Endothelial cell of umbilical vein (primary cell): ENCODE data around the gene ARHGAP15. TPM values are rescaled to one million over a fixed set of nuclear protein-coding genes. Genes with fewer than 3 reads are reported as not detected.

Source experiments
- BruUV-seq: library from RNA; stranded (reverse); fragments of 400-500 nt; replicated peaks from 2 replicates; lab custom pipeline; 2021; lab: Mats Ljungman, UMichigan
- CTCF ChIA-PET: fragments of 300-600, 350-600 bp; sonication (Branson Sonifier 250); formaldehyde crosslinking; loops from one replicate; lab custom pipeline; 2021; ENCODE audit warnings: antibody characterized with exemption, inconsistent platforms; lab: Charles Lee
- POLR2A ChIA-PET: fragments of 300-600, 350-600 bp; sonication (Branson Sonifier 250); formaldehyde crosslinking; loops from one replicate; lab custom pipeline; 2021; ENCODE audit warnings: antibody characterized with exemption, inconsistent platforms; lab: Charles Lee
- DNase-seq: peaks from one replicate; pipeline ENCODE4 v3.0.0-alpha.2; 2011; ENCODE audit warnings: low read depth, low spot score
- FAIRE-seq: peaks from 2 replicates; lab custom pipeline; 2011; peaks lifted over from hg19 to GRCh38; lab: Jason Lieb, UNC
- H2AFZ ChIP-seq: 2 replicates; pipeline ENCODE4 v1.6.0; 2012; ENCODE audit warnings: low read depth, low read length, control low read depth, inconsistent platforms
- H3K27ac ChIP-seq: 2 replicates; pipeline ENCODE4 v1.5.1; 2011; ENCODE audit warnings: low read depth, mild to moderate bottlenecking, control low read depth, low read length, moderate library complexity; ENCODE audit not compliant: insufficient read depth
- H3K27me3 ChIP-seq, 2 experiments: 2 replicates each; pipeline versions ENCODE4 v1.6.0 to v1.6.1; 2011; ENCODE audit warnings: low read length in 2 of 2, mixed read lengths in 1 of 2; ENCODE audit not compliant: control insufficient read depth in 2 of 2, insufficient read depth in 2 of 2
- H3K36me3 ChIP-seq, 2 experiments: 2 replicates in 1 of 2; 3 replicates in 1 of 2; pipeline ENCODE4 v1.5.1; 2011; ENCODE audit warnings: low read length in 2 of 2, mild to moderate bottlenecking in 1 of 2, moderate library complexity in 1 of 2; ENCODE audit not compliant: control insufficient read depth in 2 of 2, insufficient read depth in 2 of 2; ENCODE audit errors: extremely low read depth in 1 of 2
- H3K4me1 ChIP-seq: 3 replicates; pipeline ENCODE4 v1.5.1; 2011; ENCODE audit warnings: mild to moderate bottlenecking, low read length; ENCODE audit not compliant: control insufficient read depth, insufficient read depth; ENCODE audit errors: extremely low read depth
- H3K4me2 ChIP-seq: 2 replicates; pipeline ENCODE4 v1.6.1; 2011; ENCODE audit warnings: low read length, control low read depth, mixed read lengths; ENCODE audit not compliant: insufficient read depth
- H3K4me3 ChIP-seq, 3 experiments: fragments of 200-600 bp in 1 of 3; sonication (generic), shearing (Covaris generic) in 1 of 3; replicated peaks in 1 of 3; 2 replicates each; pipeline ENCODE4 v1.5.1; 2011 to 2016; ENCODE audit warnings: control low read depth in 3 of 3, low read length in 3 of 3, mild to moderate bottlenecking in 2 of 3, inconsistent platforms in 1 of 3, low read depth in 1 of 3, moderate library complexity in 1 of 3; ENCODE audit not compliant: insufficient read depth in 1 of 3
- H3K79me2 ChIP-seq: 2 replicates; pipeline ENCODE4 v1.6.0; 2012; ENCODE audit warnings: low read length, inconsistent platforms; ENCODE audit not compliant: control insufficient read depth, insufficient read depth
- H3K9ac ChIP-seq: replicated peaks from 2 replicates; pipeline ENCODE3; 2011; ENCODE audit warnings: low read length, control low read depth; ENCODE audit not compliant: insufficient read depth; ENCODE audit errors: extremely low read depth
- H3K9me1 ChIP-seq: replicated peaks from 3 replicates; pipeline ENCODE4 v1.6.0; 2011; ENCODE audit warnings: mild to moderate bottlenecking, low read length; ENCODE audit not compliant: control insufficient read depth, insufficient read depth; ENCODE audit errors: extremely low read depth
- H3K9me3 ChIP-seq: replicated peaks from 2 replicates; pipeline ENCODE4 v1.5.1; 2012; ENCODE audit warnings: low read length, inconsistent platforms; ENCODE audit not compliant: control insufficient read depth, insufficient read depth
- H4K20me1 ChIP-seq: replicated peaks from 2 replicates; pipeline ENCODE3; 2011; ENCODE audit warnings: mild to moderate bottlenecking, low read length; ENCODE audit not compliant: control insufficient read depth, insufficient read depth; ENCODE audit errors: extremely low read depth
- EZH2 ChIP-seq: IDR thresholded peaks from 2 replicates; pipeline ENCODE4 v1.6.1; 2012; ENCODE audit warnings: borderline replicate concordance, low read depth, mild to moderate bottlenecking, moderate library complexity, low read length, inconsistent platforms; ENCODE audit not compliant: severe bottlenecking
- FOS ChIP-seq: IDR thresholded peaks from 2 replicates; pipeline ENCODE4 v1.6.1; 2011; ENCODE audit warnings: mild to moderate bottlenecking, low read length, moderate library complexity, borderline replicate concordance; ENCODE audit not compliant: insufficient read depth
- GATA2 ChIP-seq: IDR thresholded peaks from 2 replicates; pipeline ENCODE4 v1.7.0; 2011; ENCODE audit warnings: low read depth, mild to moderate bottlenecking, moderate library complexity, mixed read lengths, low read length; ENCODE audit not compliant: insufficient read length, insufficient read depth
- JUN ChIP-seq: IDR thresholded peaks from 2 replicates; pipeline ENCODE4 v1.6.1; 2011; ENCODE audit warnings: borderline replicate concordance, low read depth; ENCODE audit not compliant: insufficient read length, insufficient read depth
- MYC ChIP-seq: IDR thresholded peaks from one replicate; pipeline ENCODE4 v1.6.1; 2011; ENCODE audit warnings: mild to moderate bottlenecking, low read depth, low read length
- POLR2A ChIP-seq: IDR thresholded peaks from 2 replicates; pipeline ENCODE4 v1.6.1; 2012; ENCODE audit warnings: low read depth, mild to moderate bottlenecking, control low read depth, low read length
- POLR2AphosphoS5 ChIP-seq: IDR thresholded peaks from 2 replicates; pipeline ENCODE4 v1.6.1; 2012; ENCODE audit warnings: low read depth, mild to moderate bottlenecking, control low read depth, low read length, moderate library complexity; ENCODE audit not compliant: insufficient read depth
- dilution Hi-C: fragments of 300-500 bp; cut with MboI; formaldehyde crosslinking; loops from one replicate; pipeline ENCODE4 v1.15.0; 2019; ENCODE audit warnings: low sequenced_read_pairs; ENCODE audit not compliant: extremely low pct_ligation_motif_present
- intact Hi-C: fragments of 100-400 bp; cut with micrococcal nuclease; formaldehyde crosslinking; loops from one replicate; pipeline ENCODE4 v1.10.0; 2022
- polyA plus RNA-seq, 4 experiments: library from polyadenylated mRNA; depleted of rRNA in 3 of 4; stranded (reverse) in 3 of 4; unstranded in 1 of 4; fragments of >200 nt; gene quantifications; 2 replicates each; pipeline versions ENCODE4 v1.2.1 to v1.2.3, GENCODE V29; 2011 to 2012; ENCODE audit warnings: missing spikeins in 1 of 4
- total RNA-seq: library from RNA; stranded (reverse); gene quantifications from 2 replicates; pipeline ENCODE4 v1.2.3, GENCODE V29; 2021
- TF ChIP-seq, protein P1 (sequence below): IDR thresholded peaks from 2 replicates; pipeline ENCODE4 v1.6.1; 2011; ENCODE audit not compliant: insufficient read depth, insufficient read length
- TF ChIP-seq, protein P2 (sequence below), 2 donors: IDR thresholded peaks; 1 replicate in 1 of 2; 2 replicates in 1 of 2; pipeline ENCODE4 v1.5.1; 2011; ENCODE audit warnings: low read length in 2 of 2, mild to moderate bottlenecking in 2 of 2, moderate library complexity in 2 of 2, control low read depth in 1 of 2, inconsistent platforms in 1 of 2, low read depth in 1 of 2; ENCODE audit not compliant: insufficient read depth in 1 of 2; ENCODE audit errors: extremely low read depth in 1 of 2

Gene ARHGAP15
- total and polyA plus RNA-seq, 2 donors (not counting 3 experiments of a cell fraction or from before 2014, with no cell fraction given) = not detected

DNA sequence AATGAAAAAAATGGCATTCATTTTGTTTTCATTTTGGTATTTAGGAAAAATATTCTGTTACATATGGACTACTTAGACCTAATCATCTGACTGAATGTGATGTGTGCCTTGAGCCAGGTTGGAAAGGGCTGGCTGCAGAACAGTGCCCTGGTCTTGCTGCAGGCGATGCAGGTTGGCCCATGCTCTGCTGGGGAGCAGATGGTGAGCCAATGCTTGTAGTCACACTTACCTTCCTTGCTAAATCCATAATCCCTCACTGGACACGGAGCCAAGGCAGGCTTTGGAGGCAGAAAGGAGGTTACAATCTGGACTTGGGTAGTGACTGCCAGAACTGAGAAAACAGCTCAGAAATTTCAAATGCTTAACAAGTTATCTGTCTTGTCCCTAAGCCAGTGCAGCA is 228.7 kb downstream of the ARHGAP15 start:
- Histone ChIP-seq H2AFZ (no peak overlapping the region), H3K79me2 (no peaks in the 10 kb centered on the region), H4K20me1 (no peaks in the 10 kb centered on the region), H3K4me1 (no peaks in the 10 kb centered on the region), H3K9me3 (no peaks in the 10 kb centered on the region), H3K4me3 (no peak overlapping the region), H3K4me2 (no peak overlapping the region), H3K36me3 (no peaks in the 10 kb centered on the region), H3K9me1 (no peaks in the 10 kb centered on the region), H3K27ac (no peak overlapping the region), H3K9ac (no peak overlapping the region), H3K27me3 (no peaks in the 10 kb centered on the region)
- no TSS peak for BruUV-seq
- dilution Hi-C loops = no loop called here
- TF ChIP-seq JUN (no peak), GATA2 (no peak), MYC (no peak), POLR2AphosphoS5 (no peak), FOS (no peak), POLR2A (no peak), EZH2 (no peak)
- TF ChIP-seq, protein P1, sequence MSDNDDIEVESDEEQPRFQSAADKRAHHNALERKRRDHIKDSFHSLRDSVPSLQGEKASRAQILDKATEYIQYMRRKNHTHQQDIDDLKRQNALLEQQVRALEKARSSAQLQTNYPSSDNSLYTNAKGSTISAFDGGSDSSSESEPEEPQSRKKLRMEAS = no peak
- TF ChIP-seq, protein P2, sequence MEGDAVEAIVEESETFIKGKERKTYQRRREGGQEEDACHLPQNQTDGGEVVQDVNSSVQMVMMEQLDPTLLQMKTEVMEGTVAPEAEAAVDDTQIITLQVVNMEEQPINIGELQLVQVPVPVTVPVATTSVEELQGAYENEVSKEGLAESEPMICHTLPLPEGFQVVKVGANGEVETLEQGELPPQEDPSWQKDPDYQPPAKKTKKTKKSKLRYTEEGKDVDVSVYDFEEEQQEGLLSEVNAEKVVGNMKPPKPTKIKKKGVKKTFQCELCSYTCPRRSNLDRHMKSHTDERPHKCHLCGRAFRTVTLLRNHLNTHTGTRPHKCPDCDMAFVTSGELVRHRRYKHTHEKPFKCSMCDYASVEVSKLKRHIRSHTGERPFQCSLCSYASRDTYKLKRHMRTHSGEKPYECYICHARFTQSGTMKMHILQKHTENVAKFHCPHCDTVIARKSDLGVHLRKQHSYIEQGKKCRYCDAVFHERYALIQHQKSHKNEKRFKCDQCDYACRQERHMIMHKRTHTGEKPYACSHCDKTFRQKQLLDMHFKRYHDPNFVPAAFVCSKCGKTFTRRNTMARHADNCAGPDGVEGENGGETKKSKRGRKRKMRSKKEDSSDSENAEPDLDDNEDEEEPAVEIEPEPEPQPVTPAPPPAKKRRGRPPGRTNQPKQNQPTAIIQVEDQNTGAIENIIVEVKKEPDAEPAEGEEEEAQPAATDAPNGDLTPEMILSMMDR (IDR thresholded peaks at IDR 0.05; ENCODE audit: extremely low read depth in 1 of 2, insufficient read depth in 1 of 2, low read depth in 1 of 2, low read length in 2 of 2) = no peak
- DNase-seq (no peak), FAIRE-seq (no peak)
- CTCF ChIA-PET = interaction anchor here (1.0 kb wide), 1 partner anchor 22 kb away, joined by 3 read pairs; no protein-coding TSS in a partner anchor
- intact Hi-C loops = no loop called here
- POLR2A ChIA-PET = no interaction called here
